HG03045 (cell line): Measurements from ENCODE around the gene HOXA7.
A peak's percentile ranks its signal among the peaks of the same experiment; 100 is the strongest.

ENCODE experiments used
- ATAC-seq: cut with Tn5 transposase; IDR thresholded peaks from one replicate; pipeline ENCODE4 v1.9.1; 2021; ENCODE audit warnings: mild to moderate bottlenecking, moderate library complexity; ENCODE audit not compliant: unreplicated experiment

The HOXA7 gene

GRCh38 chr7:27160546-27161213 lies 4.2 kb upstream of the HOXA7 start:
- peak; percentile 61 for ATAC-seq

GRCh38 chr7:27160145-27160545 lies 3.7 kb upstream of the HOXA7 start:
- ATAC-seq = no peak

GRCh38 chr7:27159266-27160144 lies 3.0 kb upstream of the HOXA7 start:
- ATAC-seq = no peak

GRCh38 chr7:27158436-27159265 lies 2.2 kb upstream of the HOXA7 start:
- no peak for ATAC-seq

- no peak for ATAC-seq
Observed at GRCh38 chr7:27157702-27158431, 1.4 kb upstream of the HOXA7 start.

GRCh38 chr7:27156916-27157701 lies 634 bp upstream of the HOXA7 start:
- ATAC-seq = no peak

GRCh38 chr7:27155816-27156507 lies 513 bp downstream of the HOXA7 start:
- ATAC-seq = no peak

GRCh38 chr7:27154901-27155815 lies 1.3 kb downstream of the HOXA7 start:
- no peak for ATAC-seq

- no peak for ATAC-seq
Observed at GRCh38 chr7:27154369-27154768, 2.1 kb downstream of the HOXA7 start.

GRCh38 chr7:27153526-27153925 lies 2.9 kb downstream of the HOXA7 start:
- no peak for ATAC-seq

- no peak for ATAC-seq
Observed at GRCh38 chr7:27152816-27153442, 3.5 kb downstream of the HOXA7 start.

- ATAC-seq = no peak
Observed at GRCh38 chr7:27151931-27152815, 4.3 kb downstream of the HOXA7 start, which contains the start of gene HOXA3. Gene HOXA3, minus strand, starts transcription at chr7:27152583. Its CDS starts 41,943 bp downstream, at chr7:27110640.

- no peak for ATAC-seq
Observed at GRCh38 chr7:27151341-27151930, 5.0 kb downstream of the HOXA7 start.

GRCh38 chr7:27150568-27151340 lies 5.7 kb downstream of the HOXA7 start:
- ATAC-seq = peak; percentile 83

- ATAC-seq = no peak
Observed at GRCh38 chr7:27149842-27150567, 6.5 kb downstream of the HOXA7 start.
